Left ventricle myocardium superior (tissue), 1 donor: ENCODE measurements around the gene ITGA4. TPM values are rescaled to one million over a fixed set of nuclear protein-coding genes. Genes with fewer than 3 reads are reported as not detected.
"Not testable (repeated sequence)": the region's sequence is repeated elsewhere in the genome, so short reads cannot be mapped to it uniquely, and the experiment has no call there.

Source experiments
- ATAC-seq: fragments of 200-7000 bp; cut with Tn5 transposase; one replicate; pipeline ENCODE4 v1.9.1; 2020; ENCODE audit warnings: mild to moderate bottlenecking, moderate library complexity
- DNase-seq: peaks from one replicate; pipeline ENCODE4 v3.0.0-alpha.2; 2020
- intact Hi-C: fragments of 100-400 bp; cut with micrococcal nuclease; formaldehyde crosslinking; loops from one replicate; pipeline ENCODE4 v1.11.0; 2022
- long read RNA-seq: library from polyadenylated mRNA; unstranded; transcript quantifications from one replicate; pipeline ENCODE4 v2.0.0, GENCODE V29; 2021
- total RNA-seq: library from RNA; stranded (reverse); fragmentation: NEBNext Ultra II Directional; extraction: Animal tissue kit (Norgen Biotek cat#: 25700); gene quantifications from one replicate; pipeline ENCODE4 v1.2.1, GENCODE V29; 2021
- donor health status: DM: no; HTN: yes; CAD: no; lungs with severe emphysema.

Gene ITGA4
- 1.5 TPM for total RNA-seq
- long read RNA-seq: 0 reads

GRCh38 chr2:181457121-181457740 is at the start of gene ITGA4:
ITGA4 (plus strand) TSS chr2:181457386; CDS start chr2:181457655, 269 bp downstream.
- intact Hi-C loops: loop anchor here (5.0 kb wide), 1 partner anchor 350 kb away; no protein-coding TSS in a partner anchor
- ATAC-seq (peak; percentile 97), DNase-seq (peak; percentile 84)

GRCh38 chr2:181408861-181409260 is 48.3 kb upstream of the ITGA4 start:
- ATAC-seq (no peak), DNase-seq (no peak)
- intact Hi-C loops: no loop called here

- no peak for ATAC-seq
Observed at GRCh38 chr2:181411105-181411849, 45.9 kb upstream of the ITGA4 start.

GRCh38 chr2:181419129-181419855 is 37.9 kb upstream of the ITGA4 start:
- no peak for DNase-seq
- no peak for ATAC-seq
- intact Hi-C loops: no loop called here

More at GRCh38 chr2:181411105-181411849, 45.9 kb upstream of the ITGA4 start:
- DNase-seq: no peak
- intact Hi-C loops: no loop called here

- DNase-seq: no peak
- ATAC-seq: no peak
- intact Hi-C loops: no loop called here
Observed at GRCh38 chr2:181420259-181421130, 36.7 kb upstream of the ITGA4 start.

- DNase-seq (no peak), ATAC-seq (no peak)
- intact Hi-C loops: no loop called here
Observed at GRCh38 chr2:181421131-181421458, 36.1 kb upstream of the ITGA4 start.

- intact Hi-C loops: no loop called here
- ATAC-seq (no peak), DNase-seq (no peak)
Observed at GRCh38 chr2:181421464-181421863, 35.7 kb upstream of the ITGA4 start.

- no peak for ATAC-seq
- DNase-seq: no peak
- intact Hi-C loops: no loop called here
Observed at GRCh38 chr2:181426672-181427071, 30.5 kb upstream of the ITGA4 start.

- DNase-seq: no peak
- intact Hi-C loops: no loop called here
- ATAC-seq: no peak
Observed at GRCh38 chr2:181430406-181431118, 26.6 kb upstream of the ITGA4 start.

- ATAC-seq (no peak), DNase-seq (no peak)
- intact Hi-C loops: no loop called here
Observed at GRCh38 chr2:181431674-181432073, 25.5 kb upstream of the ITGA4 start.

- DNase-seq: no peak
- intact Hi-C loops: no loop called here
- no peak for ATAC-seq
Observed at GRCh38 chr2:181438261-181438660, 18.9 kb upstream of the ITGA4 start.

- intact Hi-C loops: no loop called here
- no peak for DNase-seq
- ATAC-seq: no peak
Observed at GRCh38 chr2:181440344-181440743, 16.8 kb upstream of the ITGA4 start.

GRCh38 chr2:181440919-181441318 is 16.3 kb upstream of the ITGA4 start:
- intact Hi-C loops: no loop called here
- DNase-seq (no peak), ATAC-seq (no peak)

GRCh38 chr2:181441670-181442069 is 15.5 kb upstream of the ITGA4 start:
- ATAC-seq (no peak), DNase-seq (no peak)
- intact Hi-C loops: no loop called here

- ATAC-seq: no peak
- DNase-seq: no peak
- intact Hi-C loops: no loop called here
Observed at GRCh38 chr2:181444654-181445053, 12.5 kb upstream of the ITGA4 start.

- intact Hi-C loops: no loop called here
- ATAC-seq (no peak), DNase-seq (no peak)
Observed at GRCh38 chr2:181446985-181447384, 10.2 kb upstream of the ITGA4 start.

GRCh38 chr2:181449278-181449677 is 7.9 kb upstream of the ITGA4 start:
- ATAC-seq, DNase-seq, intact Hi-C loops: not testable (repeated sequence)

GRCh38 chr2:181454686-181455450 is 2.3 kb upstream of the ITGA4 start:
- intact Hi-C loops: loop anchor here (5.0 kb wide), 1 partner anchor 348 kb away; no protein-coding TSS in a partner anchor
- no peak for DNase-seq
- ATAC-seq: no peak
